Measurements from ENCODE around the gene PHF2.

- TF ChIP-seq FOXA1 (IDR thresholded peaks at IDR 0.05) (no peak), ARNT (IDR thresholded peaks at IDR 0.05) (no peak), SP1 (IDR thresholded peaks at IDR 0.05) (no peak), BHLHE40 (IDR thresholded peaks at IDR 0.05; ENCODE audit: borderline replicate concordance) (no peak), ZNF384 (IDR thresholded peaks at IDR 0.05) (no peak), CTBP1 (IDR thresholded peaks at IDR 0.05; ENCODE audit: borderline replicate concordance) (no peak), FOXM1 (IDR thresholded peaks at IDR 0.05; ENCODE audit: borderline replicate concordance) (no peak)
Observed at GRCh38 chr9:93677641-93678136, 101.3 kb downstream of the PHF2 start.

All from HEK293T (cell line).